C4-2B (cell line): ENCODE data around the gene PDE4C.
"Not testable (repeated sequence)": the region's sequence is repeated elsewhere in the genome, so short reads cannot be mapped to it uniquely, and the experiment has no call there.

ENCODE experiments used
- H3K27ac ChIP-seq: fragments of 450-650 bp; 2 replicates; pipeline ENCODE4 v1.5.1; 2017
- ZFX ChIP-seq: fragments of 450-650 bp; IDR thresholded peaks from 2 replicates; pipeline ENCODE4 v1.6.1; 2017
- TF ChIP-seq, protein P1 (sequence below): fragments of 450-650 bp; conservative IDR thresholded peaks from 2 replicates; pipeline ENCODE4 v1.5.1; 2017; ENCODE audit warnings: mild to moderate bottlenecking

The PDE4C gene

DNA sequence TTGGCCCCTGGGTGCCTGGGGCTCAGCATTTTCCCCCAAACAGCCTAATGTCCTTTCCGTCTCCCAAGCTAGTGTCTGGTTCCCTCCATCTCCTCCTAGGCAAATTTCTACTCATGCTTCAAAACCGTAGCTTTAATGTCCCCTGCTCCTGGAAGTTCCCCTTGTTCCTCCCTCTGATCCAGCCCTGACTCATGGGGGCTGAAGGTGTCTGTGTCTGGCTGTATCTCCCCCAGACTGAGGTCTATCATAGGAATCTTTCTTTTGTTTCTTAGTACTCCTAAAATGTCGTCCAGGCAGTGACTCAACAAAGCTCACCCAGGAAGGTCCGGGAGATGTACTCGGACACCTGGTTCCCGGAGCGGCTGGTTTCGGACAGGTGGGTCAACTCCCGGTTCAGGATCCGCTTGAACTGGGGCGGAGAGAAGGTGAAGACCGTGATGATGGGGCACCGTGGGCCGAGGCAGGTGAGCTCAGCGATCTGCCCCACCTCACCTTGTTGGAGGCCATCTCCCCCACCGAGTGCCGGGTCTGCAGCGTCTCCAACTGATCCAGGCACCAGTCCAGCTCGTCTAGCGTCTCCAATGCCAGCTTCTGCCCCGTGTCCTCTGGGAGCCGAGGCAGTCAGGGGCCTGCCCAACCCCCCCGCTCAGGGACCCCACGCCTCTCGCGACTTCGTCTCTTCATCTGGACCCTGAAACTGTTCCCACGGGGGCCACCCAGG lies 6.2 kb downstream of the PDE4C start:
- no peak for TF ChIP-seq ZFX
- TF ChIP-seq, protein P1, sequence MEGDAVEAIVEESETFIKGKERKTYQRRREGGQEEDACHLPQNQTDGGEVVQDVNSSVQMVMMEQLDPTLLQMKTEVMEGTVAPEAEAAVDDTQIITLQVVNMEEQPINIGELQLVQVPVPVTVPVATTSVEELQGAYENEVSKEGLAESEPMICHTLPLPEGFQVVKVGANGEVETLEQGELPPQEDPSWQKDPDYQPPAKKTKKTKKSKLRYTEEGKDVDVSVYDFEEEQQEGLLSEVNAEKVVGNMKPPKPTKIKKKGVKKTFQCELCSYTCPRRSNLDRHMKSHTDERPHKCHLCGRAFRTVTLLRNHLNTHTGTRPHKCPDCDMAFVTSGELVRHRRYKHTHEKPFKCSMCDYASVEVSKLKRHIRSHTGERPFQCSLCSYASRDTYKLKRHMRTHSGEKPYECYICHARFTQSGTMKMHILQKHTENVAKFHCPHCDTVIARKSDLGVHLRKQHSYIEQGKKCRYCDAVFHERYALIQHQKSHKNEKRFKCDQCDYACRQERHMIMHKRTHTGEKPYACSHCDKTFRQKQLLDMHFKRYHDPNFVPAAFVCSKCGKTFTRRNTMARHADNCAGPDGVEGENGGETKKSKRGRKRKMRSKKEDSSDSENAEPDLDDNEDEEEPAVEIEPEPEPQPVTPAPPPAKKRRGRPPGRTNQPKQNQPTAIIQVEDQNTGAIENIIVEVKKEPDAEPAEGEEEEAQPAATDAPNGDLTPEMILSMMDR = no peak
- no peak overlapping the region for H3K27ac ChIP-seq

DNA sequence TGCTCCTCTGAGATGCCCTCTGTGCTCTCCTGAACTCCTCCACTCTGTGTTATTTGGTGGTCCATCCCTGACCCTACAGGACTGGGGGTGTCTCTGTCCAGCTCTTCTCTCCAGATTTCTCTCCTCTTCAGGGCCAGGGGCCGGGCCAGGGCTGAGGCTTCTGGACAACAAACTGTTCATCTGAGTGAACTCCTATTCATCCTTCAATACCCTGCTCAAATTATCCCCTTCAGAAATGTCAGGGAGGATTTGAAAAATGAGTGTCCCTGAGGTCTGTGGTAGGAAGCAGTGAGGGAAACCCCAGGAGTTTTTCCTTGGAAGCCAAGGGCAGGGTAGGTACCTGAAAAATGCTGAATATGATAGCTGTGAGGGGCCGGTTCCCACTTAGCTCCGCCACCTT lies 7.6 kb downstream of the PDE4C start:
- H3K27ac ChIP-seq = no peak overlapping the region
- TF ChIP-seq, protein P1 = no peak
- no peak for TF ChIP-seq ZFX

DNA sequence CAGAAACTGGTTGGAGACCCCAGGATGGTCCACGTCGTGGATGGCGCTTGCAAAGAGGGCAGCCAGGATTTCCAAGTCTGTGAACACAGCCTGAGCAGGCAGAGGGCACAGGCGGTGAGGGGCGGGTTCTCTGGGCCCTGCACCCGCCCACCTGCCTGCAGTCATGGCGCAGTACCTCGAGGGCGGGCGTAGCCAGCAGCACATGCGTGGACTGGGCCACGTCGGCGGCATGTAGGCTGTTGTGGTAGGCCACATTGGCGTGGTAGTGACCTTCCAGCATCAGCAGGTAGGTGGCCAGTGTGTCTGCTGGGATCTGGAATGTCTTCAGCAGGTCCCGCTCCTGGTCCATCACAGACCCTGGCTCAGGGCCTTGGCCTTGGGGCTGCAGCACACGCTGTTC lies 8.1 kb downstream of the PDE4C start:
- no peak overlapping the region for H3K27ac ChIP-seq
- no peak for TF ChIP-seq ZFX
- TF ChIP-seq, protein P1 = no peak

DNA sequence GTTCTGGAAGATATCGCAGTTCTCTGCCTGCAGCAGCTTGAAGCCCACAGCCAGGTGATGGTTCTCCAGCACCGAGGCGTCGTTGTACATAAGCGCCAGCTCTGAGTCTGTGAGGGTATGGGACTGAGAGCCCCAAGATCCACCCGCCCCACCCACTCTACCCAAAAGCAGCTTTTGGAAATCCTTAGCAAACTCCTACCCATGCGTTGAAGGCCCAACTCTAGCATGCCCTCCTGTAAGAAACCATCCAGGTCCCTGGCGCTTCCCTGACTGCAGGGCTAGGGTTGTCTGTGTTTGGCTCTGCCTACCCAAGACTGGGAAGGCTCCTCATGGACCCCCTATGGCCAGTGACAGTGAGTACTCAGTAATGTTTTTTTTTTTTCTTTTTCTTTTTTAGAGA lies 9.4 kb downstream of the PDE4C start:
- TF ChIP-seq ZFX = no peak
- TF ChIP-seq, protein P1 = no peak
- no peak overlapping the region for H3K27ac ChIP-seq

DNA sequence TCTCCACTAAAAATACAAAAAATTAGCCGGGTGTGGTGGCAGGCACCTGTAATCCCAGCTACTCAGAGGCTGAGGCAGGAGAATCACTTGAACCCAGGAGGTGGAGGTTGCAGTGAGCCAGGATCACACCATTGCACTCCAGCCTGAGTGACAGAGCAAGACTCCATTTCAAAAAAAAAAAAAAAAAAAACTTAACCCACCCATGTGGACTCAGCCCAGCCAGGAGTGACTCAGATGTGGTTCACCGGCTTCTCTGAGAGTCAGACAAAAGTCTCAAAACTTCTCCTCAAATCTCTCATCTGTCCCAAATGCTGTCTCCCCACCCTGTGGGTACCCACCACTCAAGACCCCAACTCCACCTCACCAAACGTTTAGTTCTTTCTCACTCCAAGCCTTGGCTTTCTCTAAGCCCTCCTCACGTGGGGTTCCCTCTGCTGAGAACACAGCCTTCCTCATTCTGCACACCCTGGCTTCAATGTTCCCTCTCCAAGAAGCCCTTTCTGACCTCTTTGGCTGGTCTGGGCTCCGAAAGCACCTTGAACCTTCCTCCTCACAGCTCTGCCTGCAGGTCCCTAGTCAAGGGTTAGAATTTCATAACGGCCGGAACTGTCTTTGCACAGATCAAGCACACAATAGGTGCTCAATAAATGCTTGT lies 11.3 kb downstream of the PDE4C start:
- no peak for TF ChIP-seq ZFX
- TF ChIP-seq, protein P1 = no peak
- H3K27ac ChIP-seq = no peak overlapping the region

DNA sequence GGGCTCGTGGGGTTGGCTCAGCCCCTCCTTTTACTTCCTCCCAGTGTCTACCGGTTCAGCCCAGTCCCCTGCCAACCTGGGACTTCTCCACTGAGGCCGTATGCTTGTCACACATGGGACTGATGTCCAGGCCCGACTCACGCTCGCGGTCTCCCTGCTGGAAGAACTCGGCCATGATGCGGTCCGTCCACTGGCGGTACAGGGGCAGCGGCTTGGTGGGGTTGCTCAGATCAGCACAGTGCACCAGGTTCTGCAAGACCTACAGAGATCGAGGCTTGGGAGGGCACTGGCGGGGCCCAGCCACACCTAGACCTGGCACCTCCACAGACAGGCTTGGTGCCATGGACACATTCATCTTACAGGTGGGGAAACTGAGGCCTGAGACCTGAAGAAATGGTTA lies 14.6 kb downstream of the PDE4C start:
- TF ChIP-seq ZFX = no peak
- TF ChIP-seq, protein P1 = no peak
- no peak overlapping the region for H3K27ac ChIP-seq

DNA sequence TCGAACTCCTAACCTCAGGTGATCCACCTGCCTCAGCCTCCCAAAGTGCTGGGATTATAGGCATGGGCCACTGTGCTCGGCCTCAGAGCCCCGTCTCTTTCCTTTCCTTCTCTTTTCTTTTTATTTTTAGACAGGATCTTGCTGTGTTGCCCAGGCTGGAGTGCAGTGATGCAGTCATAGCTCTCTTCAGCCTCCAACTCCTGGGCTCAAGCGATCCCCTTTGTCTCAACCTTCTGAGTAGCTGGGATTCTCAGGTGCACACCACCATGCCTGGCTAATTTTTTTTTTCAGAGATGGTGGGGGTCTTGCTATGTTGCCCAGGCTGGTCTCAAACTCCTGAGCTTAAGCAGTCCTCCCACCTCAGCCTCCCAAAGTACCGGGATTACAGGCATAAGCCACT lies 16.3 kb downstream of the PDE4C start:
- H3K27ac ChIP-seq = not testable (repeated sequence)
